Endometrial microvascular endothelial cells (primary cell): Measurements from ENCODE around the gene GSX1. TPM values are rescaled to one million over a fixed set of nuclear protein-coding genes. Genes with fewer than 3 reads are reported as not detected.

Source experiments
- in situ Hi-C: cut with HindIII; loops from 2 replicates; pipeline ENCODE4 v1.10.0; 2017; ENCODE audit warnings: low sequenced_read_pairs, low pct_unique_long_range_greater_than_20kb; ENCODE audit errors: inconsistent ontology term
- total RNA-seq: library from RNA; depleted of rRNA; stranded (reverse); fragments of >200 nt; gene quantifications from one replicate; pipeline ENCODE4 v1.2.3, GENCODE V29; 2015; ENCODE audit errors: inconsistent ontology term

GSX1 gene
- total RNA-seq, 1 donor from 2014 or later, result not detected

GRCh38 chr13:27824121-27824520, 31.8 kb downstream of the GSX1 start:
- in situ Hi-C loops, result no loop called here

- in situ Hi-C loops, result no loop called here
These were observed 32.8 kb downstream of the GSX1 start for GRCh38 chr13:27825072-27825471.

- in situ Hi-C loops, result no loop called here
These were observed 34.4 kb downstream of the GSX1 start for GRCh38 chr13:27826379-27827353.

- in situ Hi-C loops, result no loop called here
These were observed 35.4 kb downstream of the GSX1 start for GRCh38 chr13:27827646-27828045.

- in situ Hi-C loops, result no loop called here
These were observed 37.7 kb downstream of the GSX1 start for GRCh38 chr13:27830010-27830409.

GRCh38 chr13:27833206-27833605, 40.9 kb downstream of the GSX1 start:
- in situ Hi-C loops, result no loop called here

DNA sequence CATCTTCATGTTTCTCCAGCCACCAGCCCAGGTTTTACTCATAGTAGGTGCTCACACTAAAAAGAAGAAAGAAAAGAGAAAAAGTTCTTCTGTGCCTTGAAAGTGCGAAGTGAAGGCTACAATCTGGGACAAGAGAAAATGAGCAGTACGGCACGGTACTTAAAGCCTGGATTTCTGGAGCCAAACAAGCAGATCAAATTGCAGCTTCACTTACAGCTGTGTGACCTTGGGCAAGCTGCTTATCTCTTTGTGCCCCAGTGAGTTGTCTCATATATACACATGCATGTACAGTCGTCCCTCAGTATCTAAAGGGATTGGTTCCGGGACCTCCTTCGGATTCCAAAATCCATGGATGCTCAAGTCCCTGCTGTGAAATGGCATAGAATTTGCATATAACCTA, 41.8 kb downstream of the GSX1 start:
- in situ Hi-C loops, result no loop called here

GRCh38 chr13:27835799-27836198, 43.5 kb downstream of the GSX1 start:
- in situ Hi-C loops, result no loop called here

- in situ Hi-C loops, result no loop called here
These were observed 47.7 kb downstream of the GSX1 start for GRCh38 chr13:27839809-27840467.

GRCh38 chr13:27842571-27842970, 50.3 kb downstream of the GSX1 start:
- in situ Hi-C loops, result no loop called here

Other genes starting within 250 kb of the GSX1 start
- 9.3 TPM for gene LNX2, start 172.0 kb upstream of the GSX1 start, total RNA-seq
- gene POLR1D, start 170.6 kb upstream of the GSX1 start, total RNA-seq, result 82.2 TPM
- not detected for gene PDX1, start 127.5 kb downstream of the GSX1 start, total RNA-seq
- not detected for gene CDX2, start 176.8 kb downstream of the GSX1 start, total RNA-seq
- gene URAD, start 196.2 kb downstream of the GSX1 start, total RNA-seq, result not detected